ENCODE results near the gene VMA21.

- TF ChIP-seq, protein P1, sequence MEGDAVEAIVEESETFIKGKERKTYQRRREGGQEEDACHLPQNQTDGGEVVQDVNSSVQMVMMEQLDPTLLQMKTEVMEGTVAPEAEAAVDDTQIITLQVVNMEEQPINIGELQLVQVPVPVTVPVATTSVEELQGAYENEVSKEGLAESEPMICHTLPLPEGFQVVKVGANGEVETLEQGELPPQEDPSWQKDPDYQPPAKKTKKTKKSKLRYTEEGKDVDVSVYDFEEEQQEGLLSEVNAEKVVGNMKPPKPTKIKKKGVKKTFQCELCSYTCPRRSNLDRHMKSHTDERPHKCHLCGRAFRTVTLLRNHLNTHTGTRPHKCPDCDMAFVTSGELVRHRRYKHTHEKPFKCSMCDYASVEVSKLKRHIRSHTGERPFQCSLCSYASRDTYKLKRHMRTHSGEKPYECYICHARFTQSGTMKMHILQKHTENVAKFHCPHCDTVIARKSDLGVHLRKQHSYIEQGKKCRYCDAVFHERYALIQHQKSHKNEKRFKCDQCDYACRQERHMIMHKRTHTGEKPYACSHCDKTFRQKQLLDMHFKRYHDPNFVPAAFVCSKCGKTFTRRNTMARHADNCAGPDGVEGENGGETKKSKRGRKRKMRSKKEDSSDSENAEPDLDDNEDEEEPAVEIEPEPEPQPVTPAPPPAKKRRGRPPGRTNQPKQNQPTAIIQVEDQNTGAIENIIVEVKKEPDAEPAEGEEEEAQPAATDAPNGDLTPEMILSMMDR (IDR thresholded peaks at IDR 0.05): no peak
- TF ChIP-seq POLR2AphosphoS5 (IDR thresholded peaks at IDR 0.05) (no peak), EP300 (IDR thresholded peaks at IDR 0.05) (no peak), POLR2A (IDR thresholded peaks at IDR 0.05) (no peak)
Observed at GRCh38 chrX:151391722-151392121, 5.3 kb upstream of the VMA21 start.

Measured in gastroesophageal sphincter (tissue), 3 donors.